Stimulated activated naive B cell treated with anti-CD40 and anti-IgM and Interleukin-4, amounts not matched to agents 10 μg/mL and 1 μg/mL and 100 μg/mL, for 72 hours (primary cell): ENCODE results near the gene DPP10.

Source experiments
- ATAC-seq, 2 donors: fragments of 150-1000 bp; cut with Tn5 transposase; replicated peaks; 2 replicates each; pipeline ENCODE4 v1.10.0; 2021; ENCODE audit warnings: moderate library complexity in 1 of 2
- DNase-seq: peaks from one replicate; pipeline ENCODE4 v3.0.0; 2021
- H3K27ac Mint-ChIP-seq: one replicate; pipeline ENCODE4 v1.8.0; 2022; ENCODE audit warnings: mild to moderate bottlenecking, mixed read lengths
- H3K27me3 Mint-ChIP-seq, 2 donors: one replicate each; pipeline ENCODE4 v1.8.0; 2022; ENCODE audit warnings: mixed read lengths in 2 of 2
- H3K36me3 Mint-ChIP-seq, 2 donors: one replicate each; pipeline ENCODE4 v1.8.0; 2022; ENCODE audit warnings: mixed read lengths in 2 of 2, mild to moderate bottlenecking in 1 of 2
- H3K4me1 Mint-ChIP-seq, 2 donors: one replicate each; pipeline ENCODE4 v1.8.0; 2022; ENCODE audit warnings: mixed read lengths in 2 of 2, mild to moderate bottlenecking in 1 of 2
- H3K4me3 Mint-ChIP-seq, 2 donors: one replicate each; pipeline ENCODE4 v1.8.0; 2022; ENCODE audit warnings: mild to moderate bottlenecking in 2 of 2, mixed read lengths in 2 of 2, moderate library complexity in 1 of 2
- H3K9me3 Mint-ChIP-seq, 2 donors: one replicate each; pipeline ENCODE4 v1.8.0; 2022; ENCODE audit warnings: mixed read lengths in 2 of 2, mild to moderate bottlenecking in 1 of 2

Gene DPP10

GRCh38 chr2:115678129-115678528 lies 1235.7 kb downstream of the DPP10 start:
- Mint-ChIP-seq H3K27me3 (no peaks in the 10 kb centered on the region), H3K9me3 (peaks cover 11 to 15% of the 10 kb centered on the region in 2 donors), H3K4me3 (no peak overlapping the region), H3K27ac (no peak overlapping the region), H3K4me1 (no peaks in the 10 kb centered on the region), H3K36me3 (no peaks in the 10 kb centered on the region)
- DNase-seq: no peak
- ATAC-seq: no peak

- DNase-seq (no peak), ATAC-seq (no peak)
- H3K9me3 Mint-ChIP-seq: peaks cover 6 to 10% of the 10 kb centered on the region in 2 donors
- H3K27ac Mint-ChIP-seq: no peak overlapping the region
- no peaks in the 10 kb centered on the region for H3K36me3 Mint-ChIP-seq
- no peaks in the 10 kb centered on the region for H3K4me1 Mint-ChIP-seq
- H3K27me3 Mint-ChIP-seq: no peaks in the 10 kb centered on the region
- no peak overlapping the region for H3K4me3 Mint-ChIP-seq
These were observed 1241.9 kb downstream of the DPP10 start for GRCh38 chr2:115684345-115684744.

- Mint-ChIP-seq H3K27ac (no peak overlapping the region), H3K36me3 (no peaks in the 10 kb centered on the region), H3K9me3 (peaks cover 0 to 3% of the 10 kb centered on the region in 2 donors), H3K4me1 (no peaks in the 10 kb centered on the region), H3K4me3 (no peak overlapping the region), H3K27me3 (no peaks in the 10 kb centered on the region)
- DNase-seq (no peak), ATAC-seq (no peak)
These were observed 1249.0 kb downstream of the DPP10 start for GRCh38 chr2:115691409-115691808.

GRCh38 chr2:115694651-115695050 lies 1252.2 kb downstream of the DPP10 start:
- Mint-ChIP-seq H3K4me1 (no peaks in the 10 kb centered on the region), H3K27ac (no peak overlapping the region), H3K9me3 (peaks cover 0 to 1% of the 10 kb centered on the region in 2 donors), H3K4me3 (no peak overlapping the region), H3K36me3 (no peaks in the 10 kb centered on the region), H3K27me3 (no peaks in the 10 kb centered on the region)
- ATAC-seq: no peak
- no peak for DNase-seq

- no peak for ATAC-seq
- H3K27ac Mint-ChIP-seq: peak overlapping the region; percentile 37
- H3K9me3 Mint-ChIP-seq: peaks cover 4 to 7% of the 10 kb centered on the region in 2 donors
- no peaks in the 10 kb centered on the region for H3K36me3 Mint-ChIP-seq
- H3K4me1 Mint-ChIP-seq: no peaks in the 10 kb centered on the region
- no peak overlapping the region for H3K4me3 Mint-ChIP-seq
- H3K27me3 Mint-ChIP-seq: no peaks in the 10 kb centered on the region
- DNase-seq: no peak
These were observed 1290.8 kb downstream of the DPP10 start for GRCh38 chr2:115733190-115733775.

GRCh38 chr2:115738111-115738510 lies 1295.7 kb downstream of the DPP10 start:
- Mint-ChIP-seq H3K27me3 (no peaks in the 10 kb centered on the region), H3K4me1 (no peaks in the 10 kb centered on the region), H3K4me3 (no peak overlapping the region), H3K9me3 (peaks cover 4% of the 10 kb centered on the region in 2 donors), H3K27ac (no peak overlapping the region), H3K36me3 (no peaks in the 10 kb centered on the region)
- DNase-seq: no peak
- no peak for ATAC-seq

- H3K9me3 Mint-ChIP-seq: peaks cover 4% of the 10 kb centered on the region in 2 donors
- ATAC-seq (no peak), DNase-seq (no peak)
- H3K27ac Mint-ChIP-seq: no peak overlapping the region
- no peaks in the 10 kb centered on the region for H3K27me3 Mint-ChIP-seq
- H3K4me3 Mint-ChIP-seq: no peak overlapping the region
- no peaks in the 10 kb centered on the region for H3K36me3 Mint-ChIP-seq
- no peaks in the 10 kb centered on the region for H3K4me1 Mint-ChIP-seq
These were observed 1297.1 kb downstream of the DPP10 start for GRCh38 chr2:115739574-115739973.

GRCh38 chr2:115746151-115746550 lies 1303.7 kb downstream of the DPP10 start:
- Mint-ChIP-seq H3K27me3 (no peaks in the 10 kb centered on the region), H3K27ac (no peak overlapping the region), H3K36me3 (no peaks in the 10 kb centered on the region), H3K4me1 (no peaks in the 10 kb centered on the region), H3K9me3 (peaks cover 0 to 3% of the 10 kb centered on the region in 2 donors), H3K4me3 (no peak overlapping the region)
- no peak for DNase-seq
- no peak for ATAC-seq

GRCh38 chr2:115757286-115757685 lies 1314.8 kb downstream of the DPP10 start:
- no peak for DNase-seq
- peaks cover 3 to 4% of the 10 kb centered on the region in 2 donors for H3K9me3 Mint-ChIP-seq
- no peak overlapping the region for H3K4me3 Mint-ChIP-seq
- ATAC-seq: no peak
- H3K27ac Mint-ChIP-seq: no peak overlapping the region
- no peaks in the 10 kb centered on the region for H3K27me3 Mint-ChIP-seq
- H3K36me3 Mint-ChIP-seq: no peaks in the 10 kb centered on the region
- no peaks in the 10 kb centered on the region for H3K4me1 Mint-ChIP-seq

GRCh38 chr2:115763601-115764000 lies 1321.2 kb downstream of the DPP10 start:
- ATAC-seq (no peak), DNase-seq (no peak)
- H3K36me3 Mint-ChIP-seq: no peaks in the 10 kb centered on the region
- peaks cover 0 to 2% of the 10 kb centered on the region in 2 donors for H3K9me3 Mint-ChIP-seq
- no peak overlapping the region for H3K4me3 Mint-ChIP-seq
- H3K27me3 Mint-ChIP-seq: no peaks in the 10 kb centered on the region
- no peaks in the 10 kb centered on the region for H3K4me1 Mint-ChIP-seq
- no peak overlapping the region for H3K27ac Mint-ChIP-seq

- Mint-ChIP-seq H3K9me3 (peaks cover 2 to 3% of the 10 kb centered on the region in 2 donors), H3K4me3 (no peak overlapping the region), H3K36me3 (no peaks in the 10 kb centered on the region), H3K27ac (no peak overlapping the region), H3K27me3 (no peaks in the 10 kb centered on the region), H3K4me1 (no peaks in the 10 kb centered on the region)
- DNase-seq: no peak
- no peak for ATAC-seq
These were observed 1329.1 kb downstream of the DPP10 start for GRCh38 chr2:115771516-115771915.

GRCh38 chr2:115774361-115774760 lies 1331.9 kb downstream of the DPP10 start:
- H3K9me3 Mint-ChIP-seq: peaks cover 2 to 3% of the 10 kb centered on the region in 2 donors
- H3K27ac Mint-ChIP-seq: no peak overlapping the region
- no peaks in the 10 kb centered on the region for H3K27me3 Mint-ChIP-seq
- H3K4me3 Mint-ChIP-seq: no peak overlapping the region
- no peaks in the 10 kb centered on the region for H3K4me1 Mint-ChIP-seq
- ATAC-seq: no peak
- DNase-seq: no peak
- no peaks in the 10 kb centered on the region for H3K36me3 Mint-ChIP-seq

GRCh38 chr2:115779085-115779632 lies 1336.7 kb downstream of the DPP10 start:
- Mint-ChIP-seq H3K36me3 (no peaks in the 10 kb centered on the region), H3K27ac (no peak overlapping the region), H3K4me3 (no peak overlapping the region), H3K4me1 (no peaks in the 10 kb centered on the region), H3K27me3 (no peaks in the 10 kb centered on the region), H3K9me3 (no peaks in the 10 kb centered on the region)
- ATAC-seq (no peak), DNase-seq (no peak)

GRCh38 chr2:115782286-115782685 lies 1339.8 kb downstream of the DPP10 start:
- ATAC-seq: no peak
- Mint-ChIP-seq H3K4me1 (no peaks in the 10 kb centered on the region), H3K27me3 (no peaks in the 10 kb centered on the region), H3K9me3 (peaks cover 0 to 2% of the 10 kb centered on the region in 2 donors), H3K4me3 (no peak overlapping the region), H3K36me3 (no peaks in the 10 kb centered on the region), H3K27ac (no peak overlapping the region)
- no peak for DNase-seq

GRCh38 chr2:115796078-115796477 lies 1353.6 kb downstream of the DPP10 start:
- DNase-seq (no peak), ATAC-seq (no peak)
- Mint-ChIP-seq H3K27ac (no peak overlapping the region), H3K9me3 (peaks cover 3 to 7% of the 10 kb centered on the region in 2 donors), H3K27me3 (no peaks in the 10 kb centered on the region), H3K4me1 (no peaks in the 10 kb centered on the region), H3K36me3 (no peaks in the 10 kb centered on the region), H3K4me3 (no peak overlapping the region)
